Chondrocyte (in vitro differentiated cells): Measurements from ENCODE around the gene NANOGP8. TPM values are rescaled to one million over a fixed set of nuclear protein-coding genes. Genes with fewer than 3 reads are reported as not detected.

Experiments used
- DNase-seq: peaks from one replicate; pipeline ENCODE4 v3.0.0; 2021; ENCODE audit warnings: mixed read lengths, low spot score
- H3K27ac Mint-ChIP-seq: one replicate; pipeline ENCODE4 v1.8.0; 2021; ENCODE audit warnings: mild to moderate bottlenecking, moderate library complexity, mixed read lengths; ENCODE audit not compliant: unreplicated experiment
- H3K27me3 Mint-ChIP-seq: 2 replicates; pipeline ENCODE4 v1.8.0; 2021; ENCODE audit warnings: low read depth, mixed read lengths
- H3K36me3 Mint-ChIP-seq: 2 replicates; pipeline ENCODE4 v1.8.0; 2021; ENCODE audit warnings: low read depth, mixed read lengths
- H3K4me1 Mint-ChIP-seq: 2 replicates; pipeline ENCODE4 v1.8.0; 2021; ENCODE audit warnings: low read depth, mild to moderate bottlenecking, mixed read lengths
- H3K4me3 Mint-ChIP-seq: one replicate; pipeline ENCODE4 v1.8.0; 2021; ENCODE audit warnings: mild to moderate bottlenecking, moderate library complexity, mixed read lengths; ENCODE audit not compliant: unreplicated experiment
- H3K9me3 Mint-ChIP-seq: 2 replicates; pipeline ENCODE4 v1.8.0; 2021; ENCODE audit warnings: low read depth, mixed read lengths
- total RNA-seq: library from RNA; stranded (reverse); gene quantifications from 3 replicates; pipeline ENCODE4 v1.2.1, GENCODE V29; 2021
- TF ChIP-seq, protein P1 (sequence below): fragments of 200-600 bp; sonication (generic); IDR thresholded peaks from 2 replicates; pipeline ENCODE4 v1.5.0; 2021; ENCODE audit warnings: antibody characterized with exemption, mild to moderate bottlenecking, moderate library complexity

Gene NANOGP8
- total RNA-seq, 1 donor from 2014 or later, result not detected

DNA sequence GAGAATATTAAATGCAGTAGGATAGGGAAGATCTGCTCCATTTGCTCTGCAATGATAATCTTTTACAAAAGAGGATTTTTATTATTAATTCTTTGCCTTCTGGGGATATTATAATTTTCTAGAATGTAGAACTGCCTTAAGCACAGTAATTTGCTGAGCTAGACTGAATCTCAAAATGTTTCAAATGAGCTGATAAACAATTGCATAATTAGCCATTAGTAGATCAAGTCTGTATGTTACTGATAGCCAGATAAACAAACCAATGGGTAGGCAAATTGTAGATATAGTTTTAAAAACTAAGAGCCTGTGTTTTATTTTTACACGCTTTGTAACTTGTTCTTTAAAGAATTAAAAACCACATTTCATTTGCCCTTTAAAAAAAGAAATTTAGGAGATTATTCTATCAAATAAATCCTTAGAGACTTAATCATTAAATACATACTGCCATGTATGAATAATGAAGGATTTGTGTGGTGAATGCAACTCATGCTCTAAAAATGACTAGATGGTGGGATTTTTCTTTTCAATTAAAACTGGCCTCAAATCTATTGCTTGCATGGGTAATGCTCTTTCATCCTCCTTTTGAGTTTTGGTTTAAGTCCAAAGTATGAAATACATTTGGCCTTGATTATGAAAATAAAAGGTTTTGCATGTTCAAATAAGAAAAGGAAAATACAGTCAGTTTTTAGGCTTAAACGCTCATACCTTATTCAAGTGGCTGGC is 32.6 kb upstream of the NANOGP8 start:
- no peaks in the 10 kb centered on the region for H3K36me3 Mint-ChIP-seq
- H3K27me3 Mint-ChIP-seq, result no peaks in the 10 kb centered on the region
- no peak overlapping the region for H3K27ac Mint-ChIP-seq
- H3K4me1 Mint-ChIP-seq, result no peaks in the 10 kb centered on the region
- H3K9me3 Mint-ChIP-seq, result no peaks in the 10 kb centered on the region
- no peak overlapping the region for H3K4me3 Mint-ChIP-seq
- no peak for DNase-seq
- TF ChIP-seq, protein P1, sequence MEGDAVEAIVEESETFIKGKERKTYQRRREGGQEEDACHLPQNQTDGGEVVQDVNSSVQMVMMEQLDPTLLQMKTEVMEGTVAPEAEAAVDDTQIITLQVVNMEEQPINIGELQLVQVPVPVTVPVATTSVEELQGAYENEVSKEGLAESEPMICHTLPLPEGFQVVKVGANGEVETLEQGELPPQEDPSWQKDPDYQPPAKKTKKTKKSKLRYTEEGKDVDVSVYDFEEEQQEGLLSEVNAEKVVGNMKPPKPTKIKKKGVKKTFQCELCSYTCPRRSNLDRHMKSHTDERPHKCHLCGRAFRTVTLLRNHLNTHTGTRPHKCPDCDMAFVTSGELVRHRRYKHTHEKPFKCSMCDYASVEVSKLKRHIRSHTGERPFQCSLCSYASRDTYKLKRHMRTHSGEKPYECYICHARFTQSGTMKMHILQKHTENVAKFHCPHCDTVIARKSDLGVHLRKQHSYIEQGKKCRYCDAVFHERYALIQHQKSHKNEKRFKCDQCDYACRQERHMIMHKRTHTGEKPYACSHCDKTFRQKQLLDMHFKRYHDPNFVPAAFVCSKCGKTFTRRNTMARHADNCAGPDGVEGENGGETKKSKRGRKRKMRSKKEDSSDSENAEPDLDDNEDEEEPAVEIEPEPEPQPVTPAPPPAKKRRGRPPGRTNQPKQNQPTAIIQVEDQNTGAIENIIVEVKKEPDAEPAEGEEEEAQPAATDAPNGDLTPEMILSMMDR, result no peak

- DNase-seq, result no peak
- Mint-ChIP-seq H3K4me1 (no peaks in the 10 kb centered on the region), H3K9me3 (no peaks in the 10 kb centered on the region), H3K27ac (no peak overlapping the region), H3K27me3 (no peaks in the 10 kb centered on the region), H3K4me3 (no peak overlapping the region), H3K36me3 (no peaks in the 10 kb centered on the region)
- TF ChIP-seq, protein P1, result no peak
These were observed 30.1 kb upstream of the NANOGP8 start for GRCh38 chr15:35115155-35115725.

GRCh38 chr15:35112346-35112745 is 27.3 kb upstream of the NANOGP8 start:
- DNase-seq, result no peak
- TF ChIP-seq, protein P1, result no peak
- Mint-ChIP-seq H3K4me3 (no peak overlapping the region), H3K4me1 (no peaks in the 10 kb centered on the region), H3K27me3 (no peaks in the 10 kb centered on the region), H3K36me3 (no peaks in the 10 kb centered on the region), H3K9me3 (no peaks in the 10 kb centered on the region), H3K27ac (no peak overlapping the region)

GRCh38 chr15:35111861-35112260 is 26.8 kb upstream of the NANOGP8 start:
- no peaks in the 10 kb centered on the region for H3K36me3 Mint-ChIP-seq
- no peak overlapping the region for H3K27ac Mint-ChIP-seq
- no peaks in the 10 kb centered on the region for H3K27me3 Mint-ChIP-seq
- DNase-seq, result no peak
- no peaks in the 10 kb centered on the region for H3K4me1 Mint-ChIP-seq
- no peaks in the 10 kb centered on the region for H3K9me3 Mint-ChIP-seq
- no peak overlapping the region for H3K4me3 Mint-ChIP-seq
- TF ChIP-seq, protein P1, result no peak

DNA sequence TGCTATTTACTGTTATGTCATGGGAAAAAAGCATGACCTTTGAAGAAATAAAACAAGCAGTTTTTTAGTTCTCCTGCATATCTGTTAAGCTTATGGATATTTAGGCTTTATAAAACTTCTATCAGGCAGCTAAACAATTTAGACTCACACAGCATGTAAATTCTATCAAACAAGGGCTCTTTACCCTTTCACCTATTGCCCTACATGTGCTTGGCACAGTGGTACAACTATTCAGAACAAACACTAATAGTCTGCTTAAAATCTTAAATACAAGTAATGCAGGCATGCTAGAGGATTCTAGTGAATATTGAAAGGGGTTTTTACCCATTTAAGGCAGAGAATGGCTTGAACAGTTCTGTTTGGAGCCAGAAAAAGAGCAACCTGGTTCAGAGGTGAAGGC is 23.4 kb upstream of the NANOGP8 start:
- Mint-ChIP-seq H3K27ac (no peak overlapping the region), H3K4me3 (no peak overlapping the region), H3K4me1 (no peaks in the 10 kb centered on the region), H3K9me3 (no peaks in the 10 kb centered on the region), H3K27me3 (no peaks in the 10 kb centered on the region), H3K36me3 (no peaks in the 10 kb centered on the region)
- TF ChIP-seq, protein P1, result no peak
- no peak for DNase-seq
